Liver (tissue), 9 donors: ENCODE results near the gene SLC9A3. TPM values are rescaled to one million over a fixed set of nuclear protein-coding genes. Genes with fewer than 3 reads are reported as not detected.

Experiments used
- DNase-seq: peaks from one replicate; pipeline ENCODE4 v3.0.0-alpha.2; 2017; ENCODE audit warnings: low spot score
- H3K27ac ChIP-seq, 2 donors: one replicate each; pipeline ENCODE4 v1.7.0; 2013; ENCODE audit warnings: inconsistent platforms in 2 of 2, low read length in 2 of 2, control low read depth in 1 of 2, low read depth in 1 of 2, mild to moderate bottlenecking in 1 of 2
- H3K27me3 ChIP-seq, 4 donors: one replicate each; pipeline versions ENCODE4 v1.6.1 to v1.7.0; 2013; ENCODE audit warnings: low read length in 3 of 4, inconsistent platforms in 1 of 4, mild to moderate bottlenecking in 1 of 4, moderate library complexity in 1 of 4; ENCODE audit not compliant: control insufficient read depth in 4 of 4, insufficient read depth in 4 of 4
- H3K36me3 ChIP-seq, 4 donors: one replicate each; pipeline versions ENCODE4 v1.6.1 to v1.7.0; 2013; ENCODE audit warnings: low read length in 3 of 4, mild to moderate bottlenecking in 3 of 4, low read depth in 1 of 4, moderate library complexity in 1 of 4; ENCODE audit not compliant: control insufficient read depth in 4 of 4, insufficient read depth in 3 of 4
- H3K4me1 ChIP-seq, 4 donors: one replicate each; pipeline versions ENCODE4 v1.6.1 to v1.7.0; 2013; ENCODE audit warnings: low read length in 3 of 4, mild to moderate bottlenecking in 3 of 4, moderate library complexity in 1 of 4; ENCODE audit not compliant: control insufficient read depth in 4 of 4, insufficient read depth in 4 of 4
- H3K4me3 ChIP-seq, 3 donors: one replicate each; pipeline versions ENCODE4 v1.6.1 to v1.7.0; 2013; ENCODE audit warnings: low read length in 3 of 3, control low read depth in 1 of 3, low read depth in 1 of 3, mild to moderate bottlenecking in 1 of 3
- H3K9ac ChIP-seq, 2 donors: one replicate each; pipeline ENCODE4 v1.7.0; 2013; ENCODE audit warnings: low read length in 2 of 2, mild to moderate bottlenecking in 2 of 2, moderate library complexity in 2 of 2, control low read depth in 1 of 2, low read depth in 1 of 2
- H3K9me3 ChIP-seq, 4 donors: one replicate each; pipeline versions ENCODE4 v1.6.1 to v1.7.0; 2013; ENCODE audit warnings: low read length in 3 of 4; ENCODE audit not compliant: control insufficient read depth in 4 of 4
- ATF3 ChIP-seq: IDR thresholded peaks from 2 replicates; pipeline ENCODE4 v1.6.1; 2016; ENCODE audit warnings: antibody characterized with exemption
- CTCF ChIP-seq: fragments of 150-350 bp; IDR thresholded peaks from 2 replicates; pipeline ENCODE4 v1.5.1; 2017; ENCODE audit warnings: improper control_type of control experiment, low read depth, low read length; ENCODE audit not compliant: missing input control
- FOXA1 ChIP-seq: IDR thresholded peaks from 2 replicates; pipeline ENCODE4 v1.6.1; 2016; ENCODE audit warnings: antibody characterized with exemption
- FOXA2 ChIP-seq: IDR thresholded peaks from 2 replicates; pipeline ENCODE4 v1.6.1; 2016; ENCODE audit warnings: antibody characterized with exemption
- GABPA ChIP-seq, 2 donors: IDR thresholded peaks in 1 of 2; conservative IDR thresholded peaks in 1 of 2; 2 replicates each; pipeline ENCODE4 v1.6.1; 2016; ENCODE audit warnings: antibody characterized with exemption in 2 of 2, mild to moderate bottlenecking in 1 of 2, moderate library complexity in 1 of 2
- HNF4A ChIP-seq, 2 donors: conservative IDR thresholded peaks; 2 replicates each; pipeline ENCODE4 v1.6.1; 2016; ENCODE audit warnings: antibody characterized with exemption in 2 of 2, mild to moderate bottlenecking in 2 of 2
- HNF4G ChIP-seq: IDR thresholded peaks from 2 replicates; pipeline ENCODE4 v1.6.1; 2016; ENCODE audit warnings: antibody characterized with exemption
- MAX ChIP-seq: IDR thresholded peaks from 2 replicates; pipeline ENCODE4 v1.6.1; 2016; ENCODE audit warnings: antibody characterized with exemption
- NR2F2 ChIP-seq: IDR thresholded peaks from 2 replicates; pipeline ENCODE4 v1.6.1; 2016; ENCODE audit warnings: antibody characterized with exemption
- RXRA ChIP-seq, 2 donors: IDR thresholded peaks; 2 replicates each; pipeline ENCODE4 v1.6.1; 2017 to 2018; ENCODE audit warnings: antibody characterized with exemption in 2 of 2, mild to moderate bottlenecking in 1 of 2
- SP1 ChIP-seq: IDR thresholded peaks from 2 replicates; pipeline ENCODE4 v1.6.1; 2018; ENCODE audit warnings: antibody characterized with exemption, mild to moderate bottlenecking
- TAF1 ChIP-seq: conservative IDR thresholded peaks from 2 replicates; pipeline ENCODE4 v1.6.1; 2016; ENCODE audit warnings: antibody characterized with exemption, mild to moderate bottlenecking
- YY1 ChIP-seq: IDR thresholded peaks from 2 replicates; pipeline ENCODE4 v1.6.1; 2016; ENCODE audit warnings: antibody characterized with exemption, mild to moderate bottlenecking
- ZBTB33 ChIP-seq: IDR thresholded peaks from 2 replicates; pipeline ENCODE4 v1.6.1; 2016; ENCODE audit warnings: antibody characterized with exemption
- WGBS: extraction: QIAGEN DNeasy Blood & Tissue Kit; methylation state at CpG from one replicate; pipeline ENCODE4 v1.1.7; 2013; 5-methylcytosine and 5-hydroxymethylcytosine counted together
- polyA plus RNA-seq, 2 donors: library from polyadenylated mRNA; stranded (reverse) in 1 of 2; unstranded in 1 of 2; fragments of 200-250 nt in 1 of 2; fragments of >200 nt in 1 of 2; fragmentation: Nextera tagmentation in 1 of 2; extraction: Ambion mirVana in 1 of 2; gene quantifications; one replicate each; pipeline versions ENCODE4 v1.2.1 to v1.2.3, GENCODE V29; 2013 to 2015
- total RNA-seq, 2 donors: library from RNA; depleted of rRNA; stranded (reverse); fragments of >200 nt; gene quantifications; one replicate each; pipeline ENCODE4 v1.2.3, GENCODE V29; 2014
- donor health status: healthy.
- donor health status: healthy.
- donor health status: healthy.
- donor health status: healthy.
- donor health status: healthy.

SLC9A3 gene
- total and polyA plus RNA-seq, 4 donors: 0.31 to 1.0 (median 0.67) TPM

- H3K4me3 ChIP-seq: no peak overlapping the region
- DNase-seq: no peak
- H3K4me1 ChIP-seq: no peaks in the 10 kb centered on the region
- WGBS: 81% methylated on average over 40 of the region's 40 CpGs
- no peaks in the 10 kb centered on the region for H3K36me3 ChIP-seq
- H3K27me3 ChIP-seq: peaks cover 0 to 3% (median 0%) of the 10 kb centered on the region in 4 donors
- H3K9me3 ChIP-seq: peaks cover 0 to 1% (median 0%) of the 10 kb centered on the region in 4 donors
- TF ChIP-seq GABPA (IDR thresholded peaks at IDR 0.05 in 1 of 2, conservative IDR thresholded peaks at IDR 0.05 in 1 of 2): no peak
- no peak for TF ChIP-seq RXRA (IDR thresholded peaks at IDR 0.05)
- TF ChIP-seq HNF4G: no peak
- TF ChIP-seq SP1: no peak
- no peak for TF ChIP-seq NR2F2
- H3K9ac ChIP-seq: no peak overlapping the region
- no peak overlapping the region for H3K27ac ChIP-seq
Measured at GRCh38 chr5:497871-498509, 26.3 kb downstream of the SLC9A3 start.

GRCh38 chr5:497090-497700 lies 27.1 kb downstream of the SLC9A3 start:
- no peaks in the 10 kb centered on the region for H3K36me3 ChIP-seq
- no peak overlapping the region for H3K4me3 ChIP-seq
- H3K4me1 ChIP-seq: no peaks in the 10 kb centered on the region
- H3K9me3 ChIP-seq: no peaks in the 10 kb centered on the region
- peaks cover 0 to 3% (median 0%) of the 10 kb centered on the region in 4 donors for H3K27me3 ChIP-seq
- H3K9ac ChIP-seq: no peak overlapping the region
- no peak for DNase-seq
- WGBS: 59% methylated on average over 22 of the region's 22 CpGs
- H3K27ac ChIP-seq: no peak overlapping the region
- TF ChIP-seq FOXA2: no peak
- no peak for TF ChIP-seq MAX
- TF ChIP-seq ZBTB33: no peak
- TF ChIP-seq SP1: no peak
- TF ChIP-seq HNF4G: no peak
- TF ChIP-seq GABPA (IDR thresholded peaks at IDR 0.05 in 1 of 2, conservative IDR thresholded peaks at IDR 0.05 in 1 of 2): no peak
- TF ChIP-seq NR2F2: no peak
- no peak for TF ChIP-seq TAF1
- no peak for TF ChIP-seq ATF3

- peaks cover 0 to 3% (median 0%) of the 10 kb centered on the region in 4 donors for H3K27me3 ChIP-seq
- WGBS: 52% methylated on average over 19 of the region's 19 CpGs
- no peak for TF ChIP-seq FOXA1
- no peak for TF ChIP-seq CTCF
- TF ChIP-seq ZBTB33: no peak
- no peak for TF ChIP-seq RXRA (IDR thresholded peaks at IDR 0.05)
- TF ChIP-seq YY1: no peak
- TF ChIP-seq ATF3: no peak
- no peak for TF ChIP-seq GABPA (IDR thresholded peaks at IDR 0.05 in 1 of 2, conservative IDR thresholded peaks at IDR 0.05 in 1 of 2)
- TF ChIP-seq MAX: no peak
- no peak for TF ChIP-seq HNF4A (conservative IDR thresholded peaks at IDR 0.05)
- TF ChIP-seq FOXA2: no peak
Measured at GRCh38 chr5:496028-496427, 28.2 kb downstream of the SLC9A3 start.

More at GRCh38 chr5:496028-496427, 28.2 kb downstream of the SLC9A3 start:
- Histone ChIP-seq H3K9ac (no peak overlapping the region), H3K4me3 (no peak overlapping the region), H3K4me1 (no peaks in the 10 kb centered on the region), H3K9me3 (no peaks in the 10 kb centered on the region), H3K27ac (no peak overlapping the region), H3K36me3 (no peaks in the 10 kb centered on the region)
- no peak for DNase-seq
